ENCODE data around the gene GRK2.
A peak's percentile ranks its signal among the peaks of the same experiment; 100 is the strongest.
"Not testable (repeated sequence)": the region's sequence is repeated elsewhere in the genome, so short reads cannot be mapped to it uniquely, and the experiment has no call there.

Gene GRK2

GRCh38 chr11:67266449-67267187 lies at the start of gene GRK2:
Gene GRK2 (plus strand): TSS chr11:67266473. CDS start chr11:67266700, 227 bp downstream.
- no peak for DNase-seq

- DNase-seq = no peak
Measured at GRCh38 chr11:67227726-67228125, 38.5 kb upstream of the GRK2 start.

GRCh38 chr11:67230406-67230805 lies 35.9 kb upstream of the GRK2 start:
- peak; percentile 37 for DNase-seq

GRCh38 chr11:67230886-67231285 lies 35.4 kb upstream of the GRK2 start:
- DNase-seq = no peak

GRCh38 chr11:67233584-67234190 lies 32.6 kb upstream of the GRK2 start:
- DNase-seq = no peak

GRCh38 chr11:67234571-67234970 lies 31.7 kb upstream of the GRK2 start:
- not testable (repeated sequence) for DNase-seq

GRCh38 chr11:67237574-67237973 lies 28.7 kb upstream of the GRK2 start:
- DNase-seq = no peak

GRCh38 chr11:67238894-67239782 lies 27.1 kb upstream of the GRK2 start:
- no peak for DNase-seq

- peak; percentile 99 for DNase-seq
Measured at GRCh38 chr11:67239783-67240575, 26.3 kb upstream of the GRK2 start.

- peak; percentile 55 for DNase-seq
Measured at GRCh38 chr11:67240576-67241389, 25.5 kb upstream of the GRK2 start.

GRCh38 chr11:67242548-67242947 lies 23.7 kb upstream of the GRK2 start:
- no peak for DNase-seq

- no peak for DNase-seq
Measured at GRCh38 chr11:67243051-67243450, 23.2 kb upstream of the GRK2 start.

- no peak for DNase-seq
Measured at GRCh38 chr11:67245046-67245445, 21.2 kb upstream of the GRK2 start.

GRCh38 chr11:67247946-67248550 lies 18.2 kb upstream of the GRK2 start:
- no peak for DNase-seq

GRCh38 chr11:67248653-67249052 lies 17.6 kb upstream of the GRK2 start:
- no peak for DNase-seq

- no peak for DNase-seq
Measured at GRCh38 chr11:67250059-67251043, 15.9 kb upstream of the GRK2 start.

- no peak for DNase-seq
Measured at GRCh38 chr11:67251841-67252240, 14.4 kb upstream of the GRK2 start.

- DNase-seq = peak; percentile 84
Measured at GRCh38 chr11:67252831-67253239, 13.4 kb upstream of the GRK2 start.

GRCh38 chr11:67253872-67254624 lies 12.2 kb upstream of the GRK2 start:
- no peak for DNase-seq
